SIG-M5 (cell line): ENCODE measurements around the gene NAA60.
"Not testable (repeated sequence)": the region's sequence is repeated elsewhere in the genome, so short reads cannot be mapped to it uniquely, and the experiment has no call there.

Experiments used
- DNase-seq: peaks from one replicate; lab custom pipeline; 2025; lab: John Stamatoyannopoulos, UW

Gene NAA60

DNA sequence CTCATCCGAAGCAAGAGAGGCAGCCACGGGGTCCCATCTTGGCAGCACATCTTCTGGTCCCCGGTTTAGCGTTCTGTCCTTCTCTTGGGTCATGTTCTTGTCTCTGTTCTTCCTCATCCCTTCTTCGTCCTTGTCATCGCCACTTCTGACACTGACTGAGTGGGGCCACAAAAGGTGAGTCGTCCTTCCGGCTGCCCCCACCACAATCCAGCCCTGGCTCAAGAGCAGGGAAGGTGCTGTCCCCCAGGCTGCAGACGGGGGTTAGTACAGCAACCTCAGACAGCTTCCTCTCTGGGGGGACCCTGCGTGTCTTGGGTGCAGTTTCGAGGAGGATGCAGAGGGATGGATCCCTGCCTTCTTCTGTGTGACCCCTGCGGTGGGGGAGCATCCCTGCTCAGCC, 21.8 kb downstream of the NAA60 start:
- no peak for DNase-seq

DNA sequence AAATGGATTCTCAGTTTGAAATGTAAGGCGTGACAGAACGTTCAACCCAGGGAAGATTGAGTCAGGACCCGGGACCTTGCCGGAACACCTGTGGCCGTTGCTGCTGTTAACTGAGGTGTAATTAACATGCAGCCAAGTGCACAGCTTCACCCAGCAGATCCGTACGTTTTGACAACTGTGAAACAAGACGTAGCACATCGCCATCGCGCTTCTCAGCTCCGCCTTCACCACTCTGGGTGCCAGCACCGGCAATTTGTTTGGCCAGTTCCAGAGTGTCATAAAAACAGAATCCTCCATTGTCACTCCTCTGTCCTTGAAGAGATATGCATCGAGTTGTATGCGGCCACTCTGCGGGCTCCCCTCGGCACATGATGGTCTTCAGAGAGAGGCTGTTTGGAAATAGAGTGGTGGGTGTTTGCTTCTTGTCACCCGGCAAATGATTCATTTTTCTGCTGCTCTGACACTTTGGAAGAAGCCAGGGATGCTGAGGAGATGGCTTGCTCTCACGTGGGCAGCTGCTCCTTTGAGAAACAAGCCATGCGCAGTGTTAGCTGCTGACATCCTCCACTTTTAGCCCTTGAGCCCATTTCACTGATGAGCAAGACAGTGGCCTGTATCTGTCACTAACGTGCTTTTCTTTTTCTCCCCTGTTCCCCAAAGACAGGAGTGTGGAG, 22.6 kb downstream of the NAA60 start:
- DNase-seq, result no peak

DNA sequence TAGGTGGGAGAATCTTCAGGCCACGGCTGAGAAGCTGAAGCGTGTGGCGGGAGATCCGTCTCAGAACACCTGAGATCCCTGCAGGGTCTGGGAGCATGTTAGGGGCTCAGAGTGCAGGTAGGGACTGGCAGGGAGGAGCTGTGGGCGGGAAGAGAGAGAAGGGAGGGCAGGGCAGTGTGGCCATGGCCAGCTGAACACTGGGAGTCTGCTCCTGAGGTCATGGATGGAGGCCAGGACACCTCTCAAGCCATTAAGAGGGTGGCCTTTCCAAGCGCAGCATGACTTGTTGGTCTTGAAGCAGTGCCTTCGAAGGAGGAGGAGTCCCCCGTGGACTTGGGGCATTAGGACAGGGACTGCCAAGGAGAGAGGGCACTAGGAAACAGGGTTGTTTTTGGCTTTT, 23.7 kb downstream of the NAA60 start:
- DNase-seq, result no peak

DNA sequence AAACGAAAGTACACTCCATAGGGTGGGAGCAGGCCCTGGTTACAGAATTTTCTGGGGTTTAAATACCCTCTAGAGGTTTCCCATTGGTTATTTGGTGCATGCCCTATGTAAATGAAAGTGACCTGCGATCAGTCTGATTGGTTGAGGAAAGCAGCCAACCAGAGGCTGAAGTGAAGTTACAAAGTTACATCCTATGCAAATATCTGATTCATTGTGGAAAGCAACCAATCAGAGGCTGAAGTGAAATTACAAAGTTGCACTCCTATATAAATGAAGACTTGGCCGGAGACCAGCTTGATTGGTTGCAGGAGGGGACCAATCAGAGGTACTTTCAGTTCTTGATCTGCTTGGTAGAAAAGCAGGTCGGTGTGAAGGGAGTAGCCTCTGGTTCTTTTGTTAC, 24.4 kb downstream of the NAA60 start:
- no peak for DNase-seq

DNA sequence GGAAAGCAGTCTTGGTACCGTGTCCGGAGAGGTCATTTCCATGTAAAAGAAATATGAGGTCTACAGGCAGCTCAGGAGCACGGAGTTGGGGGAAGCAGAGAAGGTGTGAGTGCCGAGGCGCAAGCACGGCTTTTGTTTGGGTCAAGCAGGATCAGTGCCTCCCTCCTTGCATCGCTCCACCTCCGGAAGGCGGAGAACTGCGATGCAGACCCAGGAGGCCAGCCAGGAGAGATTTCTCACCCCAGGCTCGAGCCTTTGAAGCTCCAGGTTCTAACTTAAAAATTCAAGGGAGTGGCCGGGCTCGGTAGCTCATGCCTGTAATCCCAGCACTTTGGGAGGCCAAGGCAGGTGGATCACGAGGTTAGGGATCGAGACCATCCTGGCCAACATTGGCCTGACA, 25.0 kb downstream of the NAA60 start:
- no peak for DNase-seq

DNA sequence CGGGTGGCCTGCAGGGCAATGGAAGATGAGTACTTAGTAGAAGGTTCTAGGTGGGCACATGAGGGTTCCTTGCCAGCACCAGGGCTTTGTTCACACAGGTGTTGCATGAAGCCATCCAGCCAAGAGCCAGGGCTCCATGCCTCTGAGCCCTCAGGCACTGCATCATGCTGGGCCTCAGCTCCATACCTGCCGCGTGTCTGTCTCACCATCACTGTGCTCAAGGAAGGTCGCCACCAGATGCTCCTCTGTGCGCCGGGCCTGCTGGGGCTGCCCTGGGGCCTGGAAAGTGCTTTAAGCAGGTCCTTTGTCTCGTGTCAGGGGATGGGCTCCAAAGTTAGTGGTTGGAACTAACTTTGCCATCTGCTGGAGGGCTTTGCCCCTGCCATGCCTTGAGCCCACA, 26.3 kb downstream of the NAA60 start:
- DNase-seq, result no peak

DNA sequence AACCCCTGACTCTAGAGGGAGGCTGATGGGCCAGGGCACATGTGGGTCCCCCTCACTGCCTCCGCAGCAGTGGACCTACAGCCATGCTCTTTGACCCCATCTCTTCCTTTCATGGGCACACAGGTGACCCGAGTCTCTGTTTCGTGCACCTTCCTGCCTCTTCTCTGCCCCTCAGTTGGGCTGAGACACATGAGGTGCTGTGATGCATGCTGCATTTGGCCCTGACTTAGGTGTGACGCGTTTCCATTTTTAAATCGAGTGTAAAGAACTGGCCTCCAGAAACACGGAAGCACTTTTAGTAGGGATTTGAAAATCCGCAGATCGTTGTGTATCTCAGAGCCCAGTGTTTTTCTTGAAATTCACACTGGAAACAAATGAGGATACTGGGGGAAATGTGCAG, 27.2 kb downstream of the NAA60 start:
- DNase-seq, result no peak

DNA sequence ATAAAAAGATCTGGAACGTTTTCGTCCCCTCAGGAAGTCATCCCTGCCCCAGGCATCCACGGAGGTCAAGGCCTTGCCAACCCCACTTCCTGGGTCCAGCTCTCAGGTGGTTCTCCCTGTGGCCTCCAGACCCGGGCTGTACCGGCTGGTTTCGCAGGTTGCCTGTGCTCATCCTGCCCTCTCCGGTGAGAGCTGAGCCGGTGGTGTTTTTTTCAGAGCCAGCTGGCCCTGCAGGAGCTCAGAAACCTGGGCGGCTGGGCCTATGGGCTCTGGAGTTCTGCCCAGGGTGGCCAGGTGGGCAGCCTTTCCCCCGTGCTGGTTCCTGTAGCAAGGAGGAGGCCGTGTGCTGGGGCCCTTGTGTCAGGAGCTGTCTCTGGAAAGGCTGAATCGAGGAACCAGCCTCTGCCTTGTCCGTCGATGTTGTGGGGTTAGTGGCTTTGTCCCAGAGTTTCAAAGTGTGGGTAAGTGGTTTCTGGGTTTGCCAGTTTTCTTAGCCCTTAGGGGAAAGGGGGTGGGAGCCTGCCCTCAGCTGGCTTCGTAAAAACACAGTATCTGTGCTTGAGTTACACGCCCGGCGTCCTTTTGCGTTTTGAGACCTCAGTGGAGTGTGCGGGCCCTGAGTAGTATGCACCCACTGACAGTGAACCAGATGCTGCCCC, 28.2 kb downstream of the NAA60 start:
- no peak for DNase-seq

DNA sequence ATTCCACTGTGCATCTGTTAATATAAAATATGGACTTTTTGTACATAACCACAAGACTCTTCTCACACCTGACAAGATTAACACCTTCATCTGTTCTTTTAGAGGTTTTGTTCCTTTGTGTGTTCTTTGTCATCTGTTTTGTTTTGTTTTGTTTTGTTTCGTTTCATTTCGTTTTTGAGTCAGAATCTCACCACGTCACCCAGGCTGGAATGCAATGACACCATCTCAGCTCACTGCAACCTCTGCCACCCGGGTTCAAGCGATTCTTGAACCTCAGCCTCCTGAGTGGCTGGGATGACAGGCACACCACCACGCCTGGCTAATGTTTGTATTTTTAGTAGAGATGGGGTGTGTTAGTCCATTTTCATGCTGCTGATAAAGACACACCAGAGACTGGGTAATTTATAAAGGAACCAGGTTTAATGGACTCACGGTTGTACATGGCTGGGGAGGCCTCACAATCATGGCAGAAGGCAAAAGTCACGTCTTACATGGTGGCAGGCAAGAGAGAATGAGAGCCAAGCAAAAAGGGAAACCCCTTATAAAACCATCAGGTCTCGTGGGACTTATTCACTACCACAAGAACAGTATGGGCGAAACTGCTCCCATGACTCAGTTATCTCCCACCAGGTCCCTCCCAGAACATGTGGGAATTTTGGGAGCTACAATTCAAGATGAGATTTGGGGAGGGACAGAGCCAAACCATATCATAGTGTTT, 29.6 kb downstream of the NAA60 start:
- DNase-seq, result no peak

DNA sequence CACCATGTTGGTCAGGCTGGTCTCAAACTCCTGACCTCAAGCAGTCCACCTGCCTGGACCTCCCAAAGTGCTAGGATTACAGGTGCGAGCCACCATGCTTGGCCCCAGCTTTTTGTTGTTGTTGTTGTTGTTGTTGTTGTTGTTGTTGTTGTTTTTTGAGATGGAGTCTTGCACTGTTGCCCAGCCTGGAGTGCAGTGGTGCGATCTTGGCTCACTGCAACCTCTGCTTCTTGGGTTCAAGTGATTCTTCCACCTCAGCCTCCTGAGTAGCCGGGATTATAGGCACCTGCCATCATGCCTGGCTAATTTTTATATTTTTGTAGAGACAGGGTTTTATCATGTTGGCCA, 30.1 kb downstream of the NAA60 start:
- DNase-seq, result not testable (repeated sequence)

DNA sequence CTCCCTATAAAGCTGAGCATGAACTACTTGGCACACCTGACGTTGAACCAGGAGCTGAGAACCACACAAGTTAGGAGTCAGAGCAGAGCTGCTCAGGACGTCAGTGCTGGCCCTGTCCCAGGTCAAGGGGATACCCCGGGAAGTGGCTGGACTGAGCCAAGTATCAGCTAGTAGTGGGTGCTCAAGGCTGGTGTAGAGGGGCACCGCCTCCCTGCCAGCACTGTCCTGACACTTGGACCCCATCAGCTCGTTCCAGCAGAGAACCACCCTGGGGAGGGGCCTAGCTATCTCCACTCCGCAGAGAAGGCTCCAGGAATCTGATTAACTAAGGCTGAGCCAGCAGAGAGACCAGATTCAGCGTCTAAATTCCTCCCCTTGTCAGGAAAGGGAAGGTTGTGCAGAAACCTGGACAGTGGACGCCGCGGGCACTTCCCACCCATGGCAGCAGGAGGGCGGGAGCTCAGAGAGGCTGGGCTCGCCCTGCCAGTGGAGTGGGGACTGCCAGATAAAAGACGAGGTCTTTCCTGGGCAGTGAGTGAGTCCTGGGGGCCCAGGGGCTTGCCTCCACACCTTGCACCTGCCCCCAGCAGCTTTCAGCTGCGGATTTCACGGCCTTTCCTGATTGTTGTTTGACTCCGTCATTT, 30.8 kb downstream of the NAA60 start:
- DNase-seq, result no peak

DNA sequence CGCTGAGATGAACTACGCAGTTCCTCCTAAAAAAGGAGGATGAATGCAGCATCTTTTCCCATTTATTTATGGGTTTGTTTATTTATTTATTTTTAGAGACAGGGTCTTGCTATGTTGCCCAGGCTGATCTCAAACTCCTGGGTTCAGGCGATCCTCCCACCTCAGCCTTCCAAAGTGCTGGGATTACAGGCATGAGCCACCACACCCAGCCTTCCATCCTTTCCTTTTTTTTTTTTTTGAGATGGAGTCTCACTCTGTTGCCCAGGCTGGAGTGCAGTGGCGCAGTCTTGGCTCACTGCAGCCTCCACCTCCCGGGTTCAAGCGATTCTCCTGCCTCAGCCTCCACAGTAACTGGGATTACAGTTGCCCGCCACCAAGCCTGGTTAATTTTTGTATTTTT, 31.4 kb downstream of the NAA60 start:
- not testable (repeated sequence) for DNase-seq

DNA sequence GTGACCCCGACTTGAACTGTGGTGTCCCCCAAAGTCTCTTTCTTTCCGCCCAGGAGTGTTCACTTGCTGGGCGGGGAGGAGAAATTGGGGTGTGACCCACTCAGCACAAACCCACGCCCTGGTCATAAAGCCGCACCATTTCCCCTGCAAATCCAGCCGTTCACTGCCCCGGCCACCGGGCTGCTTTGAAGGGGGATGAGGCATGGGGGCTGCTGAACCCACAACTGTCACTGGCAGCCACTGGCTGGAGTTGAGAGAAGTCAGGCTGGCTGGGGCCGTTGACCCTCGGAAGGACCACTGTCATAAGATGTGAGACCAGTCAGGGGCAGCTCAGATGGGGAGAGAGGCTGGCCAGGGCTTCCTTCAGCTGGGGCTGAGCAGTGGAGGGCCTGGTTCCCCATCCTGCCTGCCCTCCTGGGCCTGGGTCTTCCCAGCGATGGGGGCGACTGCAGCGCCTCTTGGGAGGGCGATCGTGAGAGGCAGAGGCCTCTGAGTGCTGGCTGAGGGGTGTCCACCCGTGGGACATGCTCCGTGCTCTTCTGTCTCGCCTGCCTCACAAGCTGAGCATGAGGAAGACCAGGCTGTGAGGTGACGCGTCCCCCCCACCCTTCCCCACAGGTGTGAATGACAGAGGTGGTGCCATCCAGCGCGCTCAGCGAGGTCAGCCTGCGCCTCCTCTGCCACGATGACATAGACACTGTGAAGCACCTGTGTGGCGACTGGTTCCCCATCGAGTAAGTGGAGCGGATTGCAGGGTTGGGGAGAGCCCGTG, 32.3 kb downstream of the NAA60 start:
- DNase-seq, result no peak

DNA sequence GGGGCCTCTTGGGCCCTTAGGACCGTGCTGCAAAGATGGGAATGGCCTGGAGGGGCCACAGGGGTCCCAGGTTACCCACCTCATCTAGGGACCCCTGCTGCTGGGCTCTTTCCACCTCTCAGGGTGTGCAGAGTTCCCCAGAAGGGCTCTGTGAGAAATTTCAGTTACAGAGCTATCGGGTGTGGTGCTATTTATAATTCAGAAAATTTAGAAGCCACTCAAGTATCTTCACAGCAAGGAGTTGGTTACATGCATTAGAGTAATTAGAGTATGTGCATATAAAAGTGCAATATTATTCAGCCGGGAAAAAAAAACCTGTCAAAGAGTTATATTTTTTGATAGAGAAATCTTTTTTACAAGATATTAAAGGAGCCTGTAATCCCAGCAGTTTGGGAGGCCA, 32.9 kb downstream of the NAA60 start:
- no peak for DNase-seq

DNA sequence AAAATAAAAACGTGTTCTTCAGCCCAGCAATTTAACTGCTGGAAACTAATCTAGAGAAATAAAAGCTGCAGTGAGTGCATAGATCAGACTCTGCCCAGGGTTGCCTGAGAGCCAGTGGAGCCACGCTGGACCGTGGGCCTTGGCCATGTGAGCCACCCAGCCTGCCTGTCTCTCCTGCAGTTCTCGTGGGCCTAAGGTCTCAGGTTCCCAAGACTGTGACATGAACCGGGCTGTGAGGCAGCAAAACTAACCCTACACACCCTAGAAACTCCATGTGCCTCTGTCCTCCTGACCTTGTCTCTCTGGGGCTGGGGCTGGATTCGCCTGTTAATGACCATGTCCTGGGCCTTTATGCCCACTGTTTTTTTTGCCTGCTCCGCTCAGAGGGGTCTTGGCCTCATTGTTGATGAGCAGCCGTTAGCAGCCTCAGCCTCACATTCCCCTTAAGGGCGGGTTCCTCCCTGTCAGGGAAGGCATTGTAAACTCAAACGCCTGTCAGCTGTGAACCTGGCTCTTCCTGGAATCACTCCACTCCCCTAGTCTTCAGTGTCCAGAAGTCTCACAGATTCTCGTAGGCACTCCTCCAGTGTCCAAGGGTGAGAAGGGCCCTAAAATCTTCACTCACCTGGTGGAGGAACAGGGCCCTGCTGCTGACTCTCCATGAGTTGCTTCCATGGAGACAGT, 34.9 kb downstream of the NAA60 start:
- DNase-seq, result no peak

DNA sequence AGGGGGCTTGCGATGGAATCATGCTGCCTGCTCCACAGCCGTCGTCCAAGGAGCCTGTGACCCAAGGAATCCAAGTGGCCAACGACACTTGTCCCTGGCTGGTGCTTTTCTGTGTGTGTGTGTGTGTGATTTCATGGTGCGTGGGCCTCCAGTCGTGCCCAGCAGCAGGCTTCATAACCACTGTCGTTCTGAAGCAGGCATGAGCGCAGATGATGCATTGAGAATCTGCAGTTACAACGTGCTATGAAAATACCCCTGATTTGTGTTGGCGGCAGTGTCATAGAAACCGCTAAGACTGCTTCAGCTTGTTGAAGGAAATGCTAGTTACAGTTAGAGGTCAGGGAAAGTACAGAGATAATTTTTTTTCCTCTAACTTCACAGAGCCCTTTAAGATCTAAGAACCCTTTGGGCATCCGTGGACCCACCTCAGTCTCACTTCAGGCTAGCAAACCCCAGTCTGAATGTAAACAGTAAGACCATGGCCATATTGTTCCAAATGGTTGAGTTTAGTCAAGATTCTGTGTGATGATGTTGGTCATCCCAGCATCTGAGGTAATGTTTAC, 36.3 kb downstream of the NAA60 start:
- DNase-seq, result no peak

DNA sequence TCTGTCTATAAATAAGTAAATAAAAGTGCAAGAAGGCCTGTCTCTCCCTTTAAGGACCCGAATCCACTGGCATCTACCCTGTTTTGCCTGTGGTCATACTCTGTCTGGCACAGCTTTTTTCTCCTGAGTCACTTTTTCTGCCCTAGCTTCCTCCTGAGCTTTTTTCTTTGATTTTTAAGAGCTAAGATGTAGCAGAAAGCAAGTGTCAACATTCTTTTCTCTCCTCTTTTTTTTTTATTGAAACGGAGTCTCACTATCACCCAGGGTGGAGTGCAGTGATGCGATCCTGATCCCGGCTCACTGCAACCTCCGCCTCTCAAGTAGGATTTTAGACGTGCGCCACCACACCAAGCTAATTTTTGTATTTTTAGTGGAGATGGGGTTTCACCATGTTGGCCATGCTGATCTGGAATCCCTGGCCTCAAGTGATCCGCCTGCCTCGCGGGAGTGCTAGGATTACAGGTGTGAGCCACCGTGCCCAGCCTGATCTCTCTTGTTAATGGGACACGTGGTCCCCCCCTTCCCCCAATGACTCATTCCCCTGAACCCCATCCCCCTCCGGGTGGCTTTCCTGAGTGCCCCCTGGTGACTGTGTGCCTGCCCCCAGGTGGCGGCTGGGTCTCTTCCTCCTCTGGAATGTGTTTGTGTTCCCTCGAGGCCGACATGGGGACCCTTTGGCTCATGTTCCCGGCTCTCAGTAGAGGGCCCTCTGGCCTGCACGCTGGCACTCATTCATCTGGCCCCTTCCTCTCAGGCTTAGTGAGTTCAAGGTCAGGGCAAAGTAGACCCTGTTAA, 37.6 kb downstream of the NAA60 start:
- no peak for DNase-seq

DNA sequence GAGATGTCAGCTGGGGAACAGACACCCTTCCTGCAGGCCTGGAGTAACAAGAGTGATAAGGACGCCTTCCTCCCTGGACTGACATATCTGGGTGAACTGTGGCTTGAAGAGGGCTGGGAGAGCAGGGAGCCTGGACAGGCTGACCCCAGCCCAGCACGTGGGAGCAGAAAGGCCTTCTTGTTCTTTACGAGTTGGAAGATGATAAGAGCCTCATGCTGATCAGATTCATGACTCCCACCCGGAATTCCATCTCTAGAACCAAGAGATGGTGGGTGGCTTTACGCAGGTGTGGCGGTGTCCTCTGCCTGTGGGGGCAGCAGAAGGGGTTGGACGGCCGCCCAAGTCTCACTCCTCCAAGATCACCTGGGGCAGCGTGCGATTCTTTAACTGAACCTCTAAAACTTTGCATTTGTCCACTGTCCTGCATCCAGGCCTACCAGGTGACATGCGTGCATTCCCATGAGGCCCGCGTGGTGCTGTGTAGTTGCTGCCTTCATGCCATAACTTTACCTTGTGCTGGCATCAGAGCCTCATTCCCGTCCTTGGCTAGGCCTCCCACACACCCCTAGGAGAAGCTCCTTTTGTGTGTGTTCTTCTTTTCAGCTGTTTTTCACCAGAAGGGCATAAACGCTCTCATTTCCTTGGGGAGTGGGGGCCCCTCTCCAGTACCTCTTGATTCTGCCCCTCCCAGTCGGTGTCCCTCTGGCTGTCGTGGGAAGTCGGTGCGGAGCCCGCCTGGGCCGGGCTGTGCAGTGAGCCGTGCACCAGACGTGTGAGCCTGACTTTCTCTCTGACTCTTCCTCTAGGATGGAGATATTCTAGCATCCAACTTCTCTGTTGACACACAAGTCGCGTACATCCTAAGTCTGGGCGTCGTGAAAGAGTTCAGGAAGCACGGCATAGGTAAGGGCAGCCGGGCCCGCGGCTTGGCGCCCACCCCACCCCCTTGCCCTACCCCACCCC, 38.5 kb downstream of the NAA60 start:
- no peak for DNase-seq

DNA sequence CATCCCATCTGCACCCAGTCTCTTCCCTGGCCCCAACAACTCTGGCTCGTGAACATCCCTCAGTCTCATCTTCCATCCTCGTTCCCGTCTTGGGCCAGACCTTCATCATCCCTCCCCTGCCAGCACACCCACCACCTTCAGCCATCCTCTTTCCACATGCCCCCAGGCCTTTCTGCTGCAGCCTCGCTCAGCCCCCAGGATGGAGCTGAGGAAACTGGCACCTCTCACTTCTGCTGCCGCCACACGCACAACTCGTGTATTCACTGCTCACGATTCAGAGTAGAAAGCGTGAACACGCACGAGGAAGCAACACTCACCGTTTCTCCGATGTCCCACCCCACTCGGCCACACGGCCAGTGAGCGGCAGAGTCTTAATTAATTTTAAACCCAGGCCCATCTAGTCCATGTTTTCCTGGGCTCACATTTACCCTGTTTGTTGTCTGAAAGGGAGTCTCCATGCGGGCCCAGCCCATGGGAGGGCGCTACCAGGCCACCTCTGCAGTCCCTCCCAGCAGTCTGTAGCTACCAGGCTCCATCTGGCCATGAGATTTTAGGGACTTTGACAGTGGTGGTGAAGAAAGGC, 39.3 kb downstream of the NAA60 start:
- DNase-seq, result no peak
